ENCODE data around the gene HP.
"Not testable (repeated sequence)": the region's sequence is repeated elsewhere in the genome, so short reads cannot be mapped to it uniquely, and the experiment has no call there.

The HP gene

GRCh38 chr16:72054254-72054847 is at the start of gene HP:
TSS of gene HP (plus strand) at chr16:72054505. CDS start at chr16:72054653, 148 bp downstream.
- not testable (repeated sequence) for DNase-seq (ENCODE audit: low read depth in 3 of 3)

GRCh38 chr16:72008065-72008423 is 46.3 kb upstream of the HP start:
- not testable (repeated sequence) for DNase-seq (ENCODE audit: low read depth in 3 of 3)

GRCh38 chr16:72008424-72009216 is 45.7 kb upstream of the HP start, which contains the start of gene DHODH:
TSS of gene DHODH (plus strand) at chr16:72008744. CDS start at chr16:72008765, 21 bp downstream.
- DNase-seq (ENCODE audit: low read depth in 3 of 3) = peak; percentile 95 to 98 (median 97)

- DNase-seq (ENCODE audit: low read depth in 3 of 3) = no peak
These were observed 44.5 kb upstream of the HP start for GRCh38 chr16:72009779-72010178.

- no peak for DNase-seq (ENCODE audit: low read depth in 3 of 3)
These were observed 41.7 kb upstream of the HP start for GRCh38 chr16:72012607-72013006.

GRCh38 chr16:72013389-72013788 is 40.9 kb upstream of the HP start:
- DNase-seq (ENCODE audit: low read depth in 3 of 3) = no peak

- no peak for DNase-seq (ENCODE audit: low read depth in 3 of 3)
These were observed 40.3 kb upstream of the HP start for GRCh38 chr16:72013888-72014581.

- DNase-seq (ENCODE audit: low read depth in 3 of 3) = no peak
These were observed 39.6 kb upstream of the HP start for GRCh38 chr16:72014675-72015074.

GRCh38 chr16:72015124-72015523 is 39.2 kb upstream of the HP start:
- no peak for DNase-seq (ENCODE audit: low read depth in 3 of 3)

- DNase-seq (ENCODE audit: low read depth in 3 of 3) = no peak
These were observed 35.8 kb upstream of the HP start for GRCh38 chr16:72018470-72018869.

- DNase-seq (ENCODE audit: low read depth in 3 of 3) = no peak
These were observed 33.3 kb upstream of the HP start for GRCh38 chr16:72021043-72021442.

GRCh38 chr16:72022127-72022526 is 32.2 kb upstream of the HP start:
- no peak for DNase-seq (ENCODE audit: low read depth in 3 of 3)

- no peak for DNase-seq (ENCODE audit: low read depth in 3 of 3)
These were observed 30.3 kb upstream of the HP start for GRCh38 chr16:72023962-72024361.

- DNase-seq (ENCODE audit: low read depth in 3 of 3) = no peak
These were observed 29.4 kb upstream of the HP start for GRCh38 chr16:72024862-72025382.

- no peak for DNase-seq (ENCODE audit: low read depth in 3 of 3)
These were observed 28.7 kb upstream of the HP start for GRCh38 chr16:72025404-72026114.

- no peak for DNase-seq (ENCODE audit: low read depth in 3 of 3)
These were observed 26.5 kb upstream of the HP start for GRCh38 chr16:72027669-72028378.

- DNase-seq (ENCODE audit: low read depth in 3 of 3) = no peak
These were observed 24.6 kb upstream of the HP start for GRCh38 chr16:72029567-72030271.

- DNase-seq (ENCODE audit: low read depth in 3 of 3) = no peak
These were observed 20.9 kb upstream of the HP start for GRCh38 chr16:72033437-72033836.

GRCh38 chr16:72036098-72036497 is 18.2 kb upstream of the HP start:
- no peak for DNase-seq (ENCODE audit: low read depth in 3 of 3)

- DNase-seq (ENCODE audit: low read depth in 3 of 3) = no peak
These were observed 12.1 kb upstream of the HP start for GRCh38 chr16:72042157-72042660.

All from stimulated activated CD4-positive, alpha-beta T cell treated with anti-CD3 and anti-CD28 coated beads, TNF-alpha, amount 100 ng/mL, for 24 hours (primary cell).